GM19238 (cell line): ENCODE data around the gene EFNA3.

ENCODE experiments used
- DNase-seq: peaks from one replicate; pipeline ENCODE4 v3.0.0; 2011; ENCODE audit warnings: low spot score; ENCODE audit not compliant: insufficient read length

EFNA3 gene

DNA sequence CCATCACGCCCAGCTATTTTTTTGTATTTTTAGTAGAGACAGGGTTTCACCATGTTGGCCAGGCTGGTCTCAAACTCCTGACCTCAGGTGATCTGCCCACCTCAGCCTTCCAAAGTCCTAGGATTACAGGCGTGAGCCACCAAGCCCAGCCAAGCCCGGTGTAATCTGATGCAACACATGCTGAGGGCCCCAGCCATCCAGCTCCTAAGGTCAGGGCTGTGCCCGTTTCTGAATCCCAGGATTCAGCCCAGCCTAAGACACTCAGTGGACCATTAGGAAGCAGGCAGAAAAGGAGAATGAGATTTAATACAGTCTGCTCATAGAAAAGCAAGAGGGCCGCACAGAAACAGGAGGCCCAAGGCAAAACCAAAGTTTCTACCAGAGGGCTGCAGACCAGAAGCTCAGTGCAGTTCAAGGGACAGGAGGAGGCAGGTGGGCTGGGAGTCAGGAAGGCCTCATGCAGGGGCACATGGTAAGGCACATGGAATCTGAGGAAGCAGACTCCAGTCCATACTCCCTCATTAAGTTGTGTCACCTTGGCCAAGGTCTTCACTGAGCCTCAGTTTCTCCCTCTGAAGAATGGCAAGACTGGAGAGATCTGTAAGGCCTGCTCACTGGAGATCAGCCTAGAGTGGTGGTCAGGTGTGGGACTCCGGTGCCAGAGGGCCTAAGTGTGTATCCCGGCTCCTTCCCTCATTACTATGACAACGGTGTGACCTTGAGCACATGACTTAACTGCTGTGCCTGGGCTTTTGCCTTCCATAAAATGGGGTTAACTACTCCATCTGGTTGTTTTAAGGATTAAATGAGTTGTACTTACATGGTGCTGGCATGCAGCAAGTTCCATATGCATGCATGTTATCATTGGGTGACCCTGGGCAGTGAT, 29.9 kb upstream of the EFNA3 start:
- no peak for DNase-seq

DNA sequence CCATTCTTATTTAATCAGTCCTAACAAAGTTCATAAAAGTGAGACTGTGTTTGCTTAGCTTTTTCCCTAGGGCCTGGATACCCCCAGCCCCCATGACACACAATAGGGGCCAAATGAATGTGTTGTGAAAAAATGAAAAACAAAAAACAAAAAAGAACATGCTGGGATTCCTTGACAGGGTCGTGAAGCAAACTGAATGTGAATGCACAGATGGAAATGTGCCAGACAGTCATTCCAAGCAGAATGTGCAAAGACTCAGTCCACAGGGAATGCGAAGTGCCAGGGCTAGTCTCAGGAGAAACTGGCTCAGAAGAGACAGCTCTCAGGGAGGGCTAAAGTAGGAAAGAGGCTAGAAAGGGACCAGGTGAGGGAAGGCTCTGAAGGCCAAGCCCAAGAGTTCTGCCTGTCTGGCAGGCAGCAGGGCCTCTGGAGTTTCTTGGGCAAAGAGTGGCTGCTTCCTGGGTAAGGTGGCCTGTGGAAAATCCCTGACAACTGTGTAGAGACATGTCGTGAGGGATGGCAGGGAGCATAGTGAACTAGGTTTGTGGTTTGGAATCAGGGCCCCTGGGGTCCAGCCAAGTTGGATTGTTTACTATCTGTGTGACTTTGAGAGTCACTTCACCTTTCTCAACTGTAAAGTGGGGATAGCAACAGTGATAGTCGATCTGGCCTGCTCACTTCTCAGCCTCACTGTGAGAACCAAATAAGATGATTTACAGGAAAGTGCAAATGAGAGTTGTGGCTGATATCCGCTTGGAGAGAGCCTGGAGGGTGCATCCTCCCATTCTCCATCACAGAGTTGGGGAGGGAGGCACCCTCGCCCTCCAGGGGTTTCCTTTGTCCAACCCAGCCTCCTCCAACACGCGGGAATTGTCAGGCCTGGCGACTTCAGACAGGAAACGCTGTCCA, 28.7 kb upstream of the EFNA3 start:
- DNase-seq, result no peak

DNA sequence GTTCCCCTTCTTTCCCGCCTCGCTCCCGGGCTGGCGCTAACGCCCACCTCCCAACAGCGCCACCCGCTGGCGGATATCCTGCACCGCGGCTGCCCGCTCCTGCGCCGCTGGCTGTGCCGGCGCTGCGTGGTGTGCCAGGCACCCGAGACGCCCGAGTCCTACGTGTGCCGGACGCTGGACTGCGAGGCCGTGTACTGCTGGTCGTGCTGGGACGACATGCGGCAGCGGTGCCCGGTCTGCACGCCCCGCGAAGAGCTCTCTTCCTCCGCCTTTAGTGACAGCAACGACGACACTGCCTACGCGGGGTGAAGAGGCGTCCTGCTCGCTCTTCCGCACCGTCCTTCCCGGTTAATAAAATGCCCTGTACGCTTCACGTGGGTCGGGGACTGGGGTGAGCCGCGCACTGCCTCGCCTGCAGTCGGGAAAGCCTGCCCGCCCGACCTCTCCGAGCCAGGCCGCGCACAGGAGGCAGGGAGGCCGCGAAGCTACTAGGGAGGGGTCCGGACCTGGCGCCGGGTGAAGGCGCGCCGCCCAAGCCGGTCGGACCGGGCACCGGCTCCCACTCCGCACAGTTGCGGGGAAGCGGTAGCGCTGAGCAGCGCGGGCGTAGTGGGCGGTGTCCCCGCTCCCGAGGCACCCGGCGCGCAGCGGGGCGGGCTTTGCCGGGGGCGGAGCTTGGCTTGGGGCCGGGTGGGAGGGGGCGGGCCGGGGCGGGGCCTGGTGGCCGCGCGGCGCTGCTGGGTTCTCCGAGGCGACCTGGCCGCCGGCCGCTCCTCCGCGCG, 27.9 kb upstream of the EFNA3 start, which contains the start of gene ADAM15:
TSS of gene ADAM15 (plus strand) at position 757 of the 782 bp plus-strand sequence. CDS start 71 bp downstream, outside the sequence.
- DNase-seq, result peak; percentile 99

DNA sequence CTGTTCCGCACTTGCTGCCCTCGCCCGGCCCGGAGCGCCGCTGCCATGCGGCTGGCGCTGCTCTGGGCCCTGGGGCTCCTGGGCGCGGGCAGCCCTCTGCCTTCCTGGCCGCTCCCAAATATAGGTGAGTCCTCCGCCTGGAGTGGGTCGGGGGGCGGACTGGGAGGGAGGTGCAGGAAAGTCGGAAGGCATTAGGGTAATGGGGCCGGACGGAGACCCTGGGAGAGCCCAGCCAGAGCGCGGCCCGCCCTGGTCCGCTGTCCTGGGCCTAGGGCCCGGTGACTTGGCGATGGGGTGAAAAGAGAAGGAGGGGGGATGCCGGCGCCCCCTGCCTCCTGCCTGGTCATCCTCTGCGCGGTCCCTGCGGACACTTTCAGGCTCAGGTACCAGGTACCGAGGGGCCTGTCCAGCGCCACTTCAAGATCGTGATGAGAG, 27.3 kb upstream of the EFNA3 start:
- no peak for DNase-seq

DNA sequence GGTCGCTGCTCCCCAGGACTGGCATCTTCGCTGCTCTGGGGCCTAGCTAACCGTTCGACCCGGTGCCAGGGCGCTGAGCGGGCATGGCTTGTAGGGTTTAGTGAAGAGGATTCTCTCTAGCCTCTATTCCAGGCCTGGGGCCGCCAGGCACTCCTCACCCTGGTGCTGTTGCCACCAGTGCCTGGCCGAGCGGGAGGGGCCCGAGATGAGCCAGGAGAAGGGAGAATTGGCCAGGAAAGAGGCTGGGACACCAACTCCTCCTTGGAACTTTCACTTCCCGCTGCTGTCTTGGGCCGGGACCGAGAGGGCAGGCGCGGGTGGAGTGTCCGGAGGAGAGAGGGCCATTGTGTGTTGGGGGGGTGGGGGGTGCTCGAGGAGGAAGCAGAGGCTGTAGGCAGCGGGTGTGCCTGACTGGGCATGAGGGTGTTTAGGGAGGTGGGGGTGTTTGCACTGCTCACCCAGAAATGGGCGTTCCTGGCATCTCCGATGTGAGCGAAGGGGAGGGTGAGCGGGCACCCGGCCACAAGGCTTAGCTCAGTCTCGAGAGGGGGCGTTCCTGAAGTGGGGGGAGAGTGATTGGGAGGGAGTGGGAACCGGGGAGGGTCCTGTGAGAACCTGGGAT, 26.7 kb upstream of the EFNA3 start:
- no peak for DNase-seq

DNA sequence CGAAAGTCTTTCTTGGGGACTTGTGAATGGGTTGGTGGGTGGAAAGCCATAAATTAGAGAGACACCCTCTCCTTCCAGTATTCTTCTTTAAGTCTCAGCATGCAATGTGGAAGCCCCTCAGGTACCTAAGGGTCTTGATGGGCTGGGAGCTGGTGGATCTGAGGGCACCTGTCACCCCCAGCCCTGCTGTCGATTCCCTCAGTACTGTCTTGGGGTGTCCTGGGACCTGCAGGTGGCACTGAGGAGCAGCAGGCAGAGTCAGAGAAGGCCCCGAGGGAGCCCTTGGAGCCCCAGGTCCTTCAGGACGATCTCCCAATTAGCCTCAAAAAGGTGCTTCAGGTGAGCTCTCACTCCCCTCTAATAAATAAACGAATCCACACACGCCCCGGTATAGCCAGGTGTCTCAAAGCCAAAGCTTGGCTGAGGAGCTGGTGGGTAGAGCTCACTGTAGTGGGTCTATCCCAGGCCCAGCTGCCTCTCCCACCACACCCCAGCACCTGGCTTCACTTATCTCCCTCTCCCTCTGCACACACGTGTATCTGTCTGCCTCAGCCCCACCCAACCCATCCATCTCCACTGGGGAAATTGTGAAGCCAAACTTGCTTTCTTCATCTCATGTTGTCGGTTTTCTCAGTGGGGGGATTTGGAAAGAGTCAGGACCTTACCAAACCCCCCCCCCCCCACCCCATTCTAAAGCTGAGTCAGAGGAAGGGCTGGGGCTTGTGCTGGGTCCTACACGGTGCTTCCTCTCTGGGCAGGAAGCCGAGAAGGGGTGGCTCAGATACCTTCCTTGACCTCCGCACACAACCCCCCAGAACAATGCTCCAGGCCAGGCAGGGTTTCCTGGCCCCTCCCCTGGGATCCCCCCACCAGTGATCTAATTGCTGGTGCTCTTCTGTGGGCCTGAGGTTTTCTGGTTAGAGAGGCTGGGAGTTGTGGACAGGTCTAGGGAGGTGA, 25.9 kb upstream of the EFNA3 start:
- DNase-seq, result no peak

DNA sequence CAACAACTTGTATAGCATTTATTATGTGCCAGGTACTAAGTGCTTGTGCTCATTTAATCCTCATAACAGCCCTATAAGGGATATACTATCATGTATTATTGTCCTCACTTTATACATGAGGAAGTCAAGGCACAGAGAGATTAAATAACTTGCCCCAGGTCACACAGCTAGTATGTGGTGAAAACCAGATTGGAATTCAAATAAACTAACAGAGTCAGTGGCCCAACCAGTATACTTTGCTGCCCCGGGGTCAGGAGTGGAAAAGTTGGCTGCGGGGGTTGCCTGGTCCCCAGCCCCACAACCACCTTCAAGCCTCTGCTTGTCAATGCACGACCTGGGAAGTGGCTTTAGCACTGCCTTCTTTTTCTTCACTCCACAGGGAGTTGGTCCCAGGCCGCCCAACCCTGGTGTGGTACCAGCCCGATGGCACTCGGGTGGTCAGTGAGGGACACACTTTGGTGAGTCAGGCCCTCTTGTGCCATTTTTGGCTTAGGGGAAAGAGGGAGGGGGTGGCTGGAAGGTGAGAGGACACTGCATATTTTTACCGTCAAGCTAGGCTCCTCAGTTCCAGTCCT, 25.0 kb upstream of the EFNA3 start:
- DNase-seq, result no peak

DNA sequence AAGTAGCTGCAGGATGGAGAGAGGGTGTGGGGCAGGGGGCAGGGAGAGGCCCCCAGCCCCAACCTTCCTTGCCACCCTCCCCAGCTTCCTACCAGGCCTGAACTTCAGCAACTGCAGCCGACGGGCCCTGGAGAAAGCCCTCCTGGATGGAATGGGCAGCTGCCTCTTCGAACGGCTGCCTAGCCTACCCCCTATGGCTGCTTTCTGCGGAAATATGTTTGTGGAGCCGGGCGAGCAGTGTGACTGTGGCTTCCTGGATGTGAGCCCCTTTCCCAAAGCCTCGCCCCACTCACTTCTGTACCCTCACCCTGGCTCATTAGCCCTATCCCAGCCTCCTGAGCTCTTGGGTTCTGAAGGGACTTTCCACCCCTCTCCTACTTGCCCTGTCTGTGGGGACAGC, 21.5 kb upstream of the EFNA3 start:
- DNase-seq, result no peak

DNA sequence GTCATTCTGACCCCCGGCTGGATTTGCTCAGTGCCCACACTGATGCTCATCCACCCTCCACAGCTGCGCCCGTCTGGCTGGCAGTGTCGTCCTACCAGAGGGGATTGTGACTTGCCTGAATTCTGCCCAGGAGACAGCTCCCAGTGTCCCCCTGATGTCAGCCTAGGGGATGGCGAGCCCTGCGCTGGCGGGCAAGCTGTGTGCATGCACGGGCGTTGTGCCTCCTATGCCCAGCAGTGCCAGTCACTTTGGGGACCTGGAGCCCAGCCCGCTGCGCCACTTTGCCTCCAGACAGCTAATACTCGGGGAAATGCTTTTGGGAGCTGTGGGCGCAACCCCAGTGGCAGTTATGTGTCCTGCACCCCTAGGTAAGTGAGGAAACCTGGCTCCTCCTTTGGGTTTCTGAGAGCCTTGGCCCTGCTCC, 20.8 kb upstream of the EFNA3 start:
- DNase-seq, result no peak

DNA sequence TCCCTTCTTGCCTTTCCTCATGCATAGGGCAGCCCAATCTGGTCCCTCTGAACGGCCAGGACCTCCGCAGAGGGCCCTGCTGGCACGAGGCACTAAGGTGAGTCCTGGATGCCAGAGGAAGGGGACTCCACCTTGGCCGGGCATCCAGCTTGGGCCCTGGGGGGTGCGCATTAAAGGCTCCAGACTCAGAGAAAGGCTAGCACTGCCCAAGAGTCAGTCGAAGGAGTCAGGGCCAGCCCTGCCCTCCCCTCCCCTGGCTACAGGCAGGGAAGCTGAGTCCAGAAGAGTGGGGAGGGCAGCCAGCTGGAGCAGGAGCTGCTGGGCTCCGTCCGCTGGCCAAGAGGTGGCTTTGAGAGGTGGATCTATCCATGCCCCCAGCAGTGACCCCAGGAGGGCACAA, 17.9 kb upstream of the EFNA3 start:
- no peak for DNase-seq

DNA sequence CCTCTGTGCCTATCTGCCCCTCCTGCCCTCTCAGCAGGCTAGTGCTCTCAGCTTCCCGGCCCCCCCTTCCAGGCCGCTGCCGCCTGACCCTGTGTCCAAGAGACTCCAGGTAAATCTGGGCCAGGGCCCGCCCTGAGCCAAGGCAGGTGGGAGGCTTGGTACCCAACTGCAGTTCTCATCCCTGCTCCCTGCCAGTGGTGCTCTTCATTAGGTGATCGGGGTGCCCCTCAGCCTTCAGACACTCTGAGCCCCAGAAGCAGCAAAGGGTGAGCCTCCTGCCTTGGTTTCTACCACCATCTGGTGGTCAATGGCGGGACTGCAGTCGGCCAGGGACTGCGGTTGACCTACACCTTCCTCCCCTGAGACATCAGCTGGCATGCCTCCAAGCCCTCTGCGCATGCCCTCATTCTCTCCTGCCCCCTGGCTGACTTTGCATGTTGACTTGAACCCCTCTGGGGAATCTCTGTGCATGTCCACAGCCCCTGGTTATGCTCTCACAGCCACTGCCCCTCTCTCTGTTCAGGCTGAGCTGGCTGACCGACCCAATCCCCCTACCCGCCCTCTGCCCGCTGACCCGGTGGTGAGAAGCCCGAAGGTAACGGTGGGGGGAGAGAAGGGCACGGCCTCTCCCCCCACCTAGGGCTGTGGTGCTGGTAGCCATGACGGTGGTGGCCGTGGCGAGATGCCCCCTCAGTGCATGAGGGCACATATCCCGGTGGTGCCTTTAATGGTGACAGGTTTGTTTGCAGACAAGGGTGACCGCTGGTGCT, 17.1 kb upstream of the EFNA3 start:
- DNase-seq, result peak; percentile 93

DNA sequence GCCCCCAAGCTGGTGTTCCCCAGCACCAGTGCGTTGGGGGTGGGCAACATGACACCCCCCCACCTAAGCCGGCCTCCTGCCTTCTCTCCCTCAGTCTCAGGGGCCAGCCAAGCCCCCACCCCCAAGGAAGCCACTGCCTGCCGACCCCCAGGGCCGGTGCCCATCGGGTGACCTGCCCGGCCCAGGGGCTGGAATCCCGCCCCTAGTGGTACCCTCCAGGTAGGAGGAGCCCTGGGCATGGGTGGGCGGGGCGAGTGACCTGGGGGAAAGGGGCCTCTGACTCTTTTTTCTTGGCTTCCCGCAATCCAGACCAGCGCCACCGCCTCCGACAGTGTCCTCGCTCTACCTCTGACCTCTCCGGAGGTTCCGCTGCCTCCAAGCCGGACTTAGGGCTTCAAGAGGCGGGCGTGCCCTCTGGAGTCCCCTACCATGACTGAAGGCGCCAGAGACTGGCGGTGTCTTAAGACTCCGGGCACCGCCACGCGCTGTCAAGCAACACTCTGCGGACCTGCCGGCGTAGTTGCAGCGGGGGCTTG, 16.4 kb upstream of the EFNA3 start:
- no peak for DNase-seq

DNA sequence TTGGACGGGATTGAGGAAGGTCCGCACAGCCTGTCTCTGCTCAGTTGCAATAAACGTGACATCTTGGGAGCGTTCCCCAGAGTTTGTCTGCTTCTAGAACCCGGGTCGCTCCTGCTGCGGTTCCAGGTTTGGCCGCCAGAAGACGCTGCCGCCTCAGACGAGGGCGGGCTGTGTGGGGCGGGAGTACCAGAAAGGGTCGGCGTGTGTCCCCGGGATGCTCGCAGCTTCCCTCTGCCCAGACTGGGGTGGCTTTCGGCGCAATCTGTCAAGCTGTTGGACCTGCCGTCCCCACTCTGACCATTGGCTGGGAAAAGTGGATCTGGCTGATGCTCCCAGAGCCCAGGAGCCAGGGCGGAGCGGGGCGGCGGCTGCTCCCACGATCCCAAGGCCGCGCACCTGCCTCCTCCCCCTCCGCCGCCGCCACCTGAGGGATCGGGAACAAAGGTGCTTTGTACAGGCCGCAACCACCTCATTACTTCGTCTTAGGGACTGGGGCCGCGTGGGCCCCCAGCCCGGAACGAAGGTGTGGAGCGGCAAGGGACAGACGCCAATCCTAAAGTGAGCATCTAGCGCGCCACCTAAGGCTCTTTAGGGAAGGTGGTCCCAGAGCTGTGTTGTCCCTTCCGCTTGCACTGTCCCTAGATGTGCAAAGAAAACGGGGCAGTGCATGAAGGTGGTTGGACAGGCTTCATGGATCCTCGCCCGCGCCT, 15.8 kb upstream of the EFNA3 start:
- peak; percentile 80 for DNase-seq

DNA sequence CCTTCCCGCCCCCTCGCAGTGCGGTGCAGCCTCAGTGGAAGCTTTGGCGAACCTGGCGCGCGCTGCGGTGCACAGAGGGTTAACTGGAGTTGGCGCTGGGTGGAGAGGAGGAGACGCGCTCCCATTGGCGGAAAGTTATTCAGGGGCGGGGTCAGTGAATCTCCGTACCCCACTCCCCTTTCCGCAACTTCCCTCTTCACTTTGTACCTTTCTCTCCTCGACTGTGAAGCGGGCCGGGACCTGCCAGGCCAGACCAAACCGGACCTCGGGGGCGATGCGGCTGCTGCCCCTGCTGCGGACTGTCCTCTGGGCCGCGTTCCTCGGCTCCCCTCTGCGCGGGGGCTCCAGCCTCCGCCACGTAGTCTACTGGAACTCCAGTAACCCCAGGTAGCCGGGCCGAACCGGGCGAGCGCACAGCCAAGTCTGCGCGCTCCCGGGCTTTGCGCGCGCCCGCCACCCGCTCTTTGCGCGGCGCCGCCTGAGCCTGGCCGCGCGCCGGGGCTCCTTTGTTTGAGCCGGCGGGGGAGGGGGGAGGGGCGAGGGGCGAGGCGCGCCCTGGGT, 15.0 kb upstream of the EFNA3 start, which contains the start of gene EFNA4:
TSS of gene EFNA4 (plus strand) at position 191 of the 561 bp plus-strand sequence. CDS start at position 275, 84 bp downstream.
- peak; percentile 93 for DNase-seq

DNA sequence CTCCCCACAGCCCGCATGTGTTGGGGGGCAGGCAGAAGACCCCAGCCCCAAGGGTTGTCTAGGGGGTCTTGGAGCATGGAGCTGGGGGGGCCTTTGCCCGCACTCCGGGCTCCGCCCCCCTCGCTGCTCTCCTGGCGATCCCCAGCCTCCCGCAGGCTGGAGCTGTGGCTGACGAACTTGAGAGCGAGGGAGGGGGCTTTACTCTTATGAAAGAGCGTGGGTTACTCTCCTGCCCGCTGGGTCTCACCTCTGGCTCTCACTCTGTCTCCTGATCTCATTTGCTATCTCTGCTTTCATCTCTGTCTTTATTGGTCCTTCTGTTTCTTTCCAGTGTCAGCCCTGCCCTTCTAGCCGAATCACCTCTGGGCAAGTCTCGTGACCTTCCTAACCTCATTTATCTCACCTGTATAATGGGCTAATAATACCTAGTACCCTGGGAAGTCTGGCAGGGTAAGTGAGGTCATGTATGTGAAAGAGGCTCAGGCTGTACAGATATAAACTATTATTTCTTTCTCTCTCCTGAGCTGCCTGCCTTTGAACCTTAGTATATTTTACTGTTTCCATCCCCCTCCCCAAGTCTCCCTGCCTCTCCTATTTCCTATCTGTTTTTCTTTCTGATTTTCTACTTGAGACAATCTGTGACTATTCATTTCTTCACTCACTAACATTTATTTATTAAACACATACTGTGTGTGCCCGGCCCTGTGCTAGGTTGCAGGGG, 14.4 kb upstream of the EFNA3 start:
- DNase-seq, result no peak

DNA sequence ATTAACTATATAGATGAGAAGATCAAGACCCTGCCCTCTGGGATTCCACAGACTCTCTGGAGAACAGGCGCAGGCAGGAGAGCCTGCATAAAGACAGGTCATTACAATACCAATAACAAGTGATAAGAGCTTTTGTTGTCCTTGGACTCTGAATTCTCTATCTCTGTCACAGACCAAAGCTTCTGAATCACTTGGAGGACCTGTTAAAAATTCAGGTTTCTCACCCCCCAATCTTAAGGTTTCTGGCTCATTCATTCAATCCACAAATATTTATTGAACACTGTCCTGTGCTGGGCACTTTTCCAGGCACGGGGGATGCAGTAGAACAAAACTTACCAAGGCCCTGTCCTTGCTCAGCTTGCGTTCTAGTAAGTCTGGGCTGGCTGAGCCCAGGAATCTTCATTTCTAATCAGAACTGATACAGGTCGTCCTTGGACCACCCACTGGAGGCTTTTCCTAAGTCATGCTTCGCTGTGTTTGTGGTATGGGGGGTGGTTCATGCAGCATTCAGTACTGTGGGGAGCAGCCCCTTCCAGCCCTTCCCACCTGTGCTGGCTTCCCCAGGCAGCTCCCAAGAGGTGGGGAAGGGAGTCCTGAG, 13.7 kb upstream of the EFNA3 start:
- no peak for DNase-seq
